A673 (cell line): ENCODE results near the gene ACLY. TPM values are rescaled to one million over a fixed set of nuclear protein-coding genes. Genes with fewer than 3 reads are reported as not detected.
"Not testable (repeated sequence)": the region's sequence is repeated elsewhere in the genome, so short reads cannot be mapped to it uniquely, and the experiment has no call there.

ENCODE experiments used
- BruUV-seq: library from RNA; stranded (reverse); fragments of 400-500 nt; replicated peaks from 2 replicates; lab custom pipeline; 2021; lab: Mats Ljungman, UMichigan
- CTCF ChIA-PET: fragments of 300-600 bp; sonication (Branson Sonifier 250); formaldehyde crosslinking; loops from one replicate; lab custom pipeline; 2022; ENCODE audit warnings: antibody characterized with exemption; lab: Charles Lee
- POLR2A ChIA-PET: fragments of 300-600 bp; sonication (Branson Sonifier 250); formaldehyde crosslinking; loops from one replicate; lab custom pipeline; 2022; ENCODE audit warnings: antibody characterized with exemption; ENCODE audit not compliant: low non-redundant PET; lab: Charles Lee
- DNase-seq: peaks from one replicate; pipeline ENCODE4 v3.0.0-alpha.2; 2015; ENCODE audit warnings: low spot score
- H3K27ac ChIP-seq: fragments of 200-600 bp; sonication (generic); 2 replicates; pipeline ENCODE4 v1.5.1; 2016; ENCODE audit warnings: mixed run types, low read depth, mild to moderate bottlenecking, mixed read lengths, antibody characterized with exemption, low read length; ENCODE audit not compliant: poor library complexity, severe bottlenecking
- H3K27me3 ChIP-seq: fragments of 200-600 bp; sonication (generic); replicated peaks from 2 replicates; pipeline ENCODE4 v1.6.1; 2017; ENCODE audit warnings: mixed run types, low read depth, mild to moderate bottlenecking, mixed read lengths, antibody characterized with exemption, low read length; ENCODE audit not compliant: insufficient read depth, poor library complexity
- H3K36me3 ChIP-seq: fragments of 200-600 bp; sonication (generic); 2 replicates; pipeline ENCODE4 v1.6.1; 2016; ENCODE audit warnings: mixed run types, mild to moderate bottlenecking, mixed read lengths, antibody characterized with exemption, low read length; ENCODE audit not compliant: insufficient read depth, poor library complexity, severe bottlenecking
- H3K4me1 ChIP-seq: fragments of 200-600 bp; sonication (generic); 2 replicates; pipeline ENCODE4 v1.6.1; 2017; ENCODE audit warnings: mixed run types, mild to moderate bottlenecking, mixed read lengths, antibody characterized with exemption, low read length; ENCODE audit not compliant: insufficient read depth, poor library complexity, severe bottlenecking
- H3K4me3 ChIP-seq: fragments of 200-600 bp; sonication (generic); 2 replicates; pipeline ENCODE4 v1.5.1; 2016; ENCODE audit warnings: low read depth, mixed run types, mild to moderate bottlenecking, mixed read lengths, low read length; ENCODE audit not compliant: poor library complexity, severe bottlenecking
- H3K9me3 ChIP-seq: fragments of 200-600 bp; sonication (generic); 2 replicates; pipeline ENCODE4 v1.6.1; 2016; ENCODE audit warnings: mixed run types, low read depth, mild to moderate bottlenecking, mixed read lengths, antibody characterized with exemption, low read length; ENCODE audit not compliant: poor library complexity, severe bottlenecking
- EZH2 ChIP-seq: fragments of 200-600 bp; sonication (generic); IDR thresholded peaks from 2 replicates; pipeline ENCODE4 v1.6.1; 2017; ENCODE audit warnings: borderline replicate concordance, low read depth, mild to moderate bottlenecking, mixed read lengths, antibody characterized with exemption, low read length; ENCODE audit not compliant: poor library complexity, severe bottlenecking
- intact Hi-C: fragments of 100-400 bp; cut with micrococcal nuclease; formaldehyde crosslinking; loops from one replicate; pipeline ENCODE4 v1.10.0; 2022; ENCODE audit not compliant: unreplicated experiment
- total RNA-seq: library from RNA; stranded (reverse); gene quantifications from 2 replicates; pipeline ENCODE4 v1.2.3, GENCODE V29; 2021
- TF ChIP-seq, protein P1 (sequence below): fragments of 300-800, 200-600 bp; sonication (generic); conservative IDR thresholded peaks from 2 replicates; pipeline ENCODE4 v1.5.1; 2017; ENCODE audit warnings: low read depth, mild to moderate bottlenecking, antibody characterized with exemption, low read length, moderate library complexity, mixed read lengths

The ACLY gene
- total RNA-seq, 1 experiment from 2014 or later: 175 TPM

DNA sequence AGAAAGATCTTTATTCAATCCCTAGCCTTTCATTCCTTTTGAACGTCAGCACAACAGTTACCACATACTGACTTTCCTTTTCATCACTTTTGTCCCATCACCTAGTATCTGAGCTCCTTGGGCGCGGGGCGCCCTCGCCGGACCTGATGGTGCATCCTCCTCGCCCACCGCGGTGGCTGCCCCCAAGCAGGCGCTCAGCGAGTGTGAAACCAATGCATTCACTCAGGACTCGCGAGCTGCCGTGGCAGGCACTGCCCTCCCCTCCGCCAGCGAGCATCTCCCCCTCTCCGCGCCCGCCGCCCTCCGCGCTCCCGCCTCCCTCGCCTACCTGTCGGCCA lies 54.3 kb downstream of the ACLY start:
- Histone ChIP-seq H3K27me3 (no peaks in the 10 kb centered on the region), H3K4me1 (no peaks in the 10 kb centered on the region), H3K36me3 (peaks cover 16% of the 10 kb centered on the region), H3K27ac (peak overlapping the region; percentile 83), H3K9me3 (no peaks in the 10 kb centered on the region), H3K4me3 (peak overlapping the region; percentile 80)
- no TSS peak for BruUV-seq
- CTCF ChIA-PET: no interaction called here
- no peak for DNase-seq
- POLR2A ChIA-PET: no interaction called here
- TF ChIP-seq, protein P1, sequence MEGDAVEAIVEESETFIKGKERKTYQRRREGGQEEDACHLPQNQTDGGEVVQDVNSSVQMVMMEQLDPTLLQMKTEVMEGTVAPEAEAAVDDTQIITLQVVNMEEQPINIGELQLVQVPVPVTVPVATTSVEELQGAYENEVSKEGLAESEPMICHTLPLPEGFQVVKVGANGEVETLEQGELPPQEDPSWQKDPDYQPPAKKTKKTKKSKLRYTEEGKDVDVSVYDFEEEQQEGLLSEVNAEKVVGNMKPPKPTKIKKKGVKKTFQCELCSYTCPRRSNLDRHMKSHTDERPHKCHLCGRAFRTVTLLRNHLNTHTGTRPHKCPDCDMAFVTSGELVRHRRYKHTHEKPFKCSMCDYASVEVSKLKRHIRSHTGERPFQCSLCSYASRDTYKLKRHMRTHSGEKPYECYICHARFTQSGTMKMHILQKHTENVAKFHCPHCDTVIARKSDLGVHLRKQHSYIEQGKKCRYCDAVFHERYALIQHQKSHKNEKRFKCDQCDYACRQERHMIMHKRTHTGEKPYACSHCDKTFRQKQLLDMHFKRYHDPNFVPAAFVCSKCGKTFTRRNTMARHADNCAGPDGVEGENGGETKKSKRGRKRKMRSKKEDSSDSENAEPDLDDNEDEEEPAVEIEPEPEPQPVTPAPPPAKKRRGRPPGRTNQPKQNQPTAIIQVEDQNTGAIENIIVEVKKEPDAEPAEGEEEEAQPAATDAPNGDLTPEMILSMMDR: no peak
- no peak for TF ChIP-seq EZH2
- intact Hi-C loops: no loop called here

- H3K4me3 ChIP-seq: peak overlapping the region; percentile 80
- no peaks in the 10 kb centered on the region for H3K9me3 ChIP-seq
- no peaks in the 10 kb centered on the region for H3K27me3 ChIP-seq
- DNase-seq: no peak
- intact Hi-C loops: no loop called here
- TF ChIP-seq EZH2: no peak
- TF ChIP-seq, protein P1: no peak
- BruUV-seq: no TSS peak
- H3K36me3 ChIP-seq: peaks cover 12% of the 10 kb centered on the region
- H3K27ac ChIP-seq: no peak overlapping the region
- ChIA-PET CTCF (interaction anchor here (0.5 kb wide), 1 partner anchor 50 kb away, joined by 4 read pairs; the partner anchor contains the start of gene FKBP10), POLR2A (interaction anchor here (0.6 kb wide), 1 partner anchor 24 kb away, joined by 5 read pairs; no protein-coding TSS in a partner anchor)
- no peaks in the 10 kb centered on the region for H3K4me1 ChIP-seq
These were observed 55.5 kb downstream of the ACLY start for GRCh38 chr17:41863074-41863848.

DNA sequence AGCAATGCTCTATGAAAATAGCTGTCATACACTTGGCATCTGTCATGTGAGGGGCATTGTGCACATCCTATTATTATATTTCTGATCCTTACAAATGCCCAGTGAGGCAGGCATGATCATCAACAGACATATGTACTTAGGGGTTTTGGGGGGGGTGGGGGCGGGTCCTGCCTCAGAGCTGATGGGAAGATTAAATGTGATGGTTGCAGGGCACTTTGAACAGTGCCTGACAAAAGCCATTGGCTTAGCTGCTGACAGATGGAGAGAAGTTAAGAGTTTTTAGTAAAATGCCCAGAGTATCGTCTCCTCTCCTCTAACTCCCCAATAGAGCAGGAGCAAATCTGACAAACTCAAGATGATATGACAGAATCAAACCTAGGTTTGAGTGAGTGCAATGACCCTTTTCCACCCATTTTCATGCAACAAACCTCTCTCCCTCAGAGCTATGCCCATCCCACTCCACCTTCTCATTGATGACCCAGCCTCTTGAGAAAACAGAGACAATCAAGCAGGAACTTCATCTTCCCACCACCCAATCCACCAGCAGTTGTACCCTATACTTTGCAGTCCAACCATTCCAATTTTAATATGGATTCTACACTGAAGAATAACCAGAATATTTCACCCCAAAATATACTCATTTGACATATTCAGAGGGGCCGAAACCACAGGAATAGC lies 58.4 kb downstream of the ACLY start:
- no TSS peak for BruUV-seq
- POLR2A ChIA-PET: no interaction called here
- intact Hi-C loops: no loop called here
- CTCF ChIA-PET: no interaction called here
- H3K4me1 ChIP-seq: no peaks in the 10 kb centered on the region
- no peak overlapping the region for H3K27ac ChIP-seq
- no peak overlapping the region for H3K4me3 ChIP-seq
- no peaks in the 10 kb centered on the region for H3K36me3 ChIP-seq
- no peaks in the 10 kb centered on the region for H3K9me3 ChIP-seq
- TF ChIP-seq EZH2: no peak
- TF ChIP-seq, protein P1: no peak
- no peaks in the 10 kb centered on the region for H3K27me3 ChIP-seq
- DNase-seq: no peak

GRCh38 chr17:41851382-41851781 lies 67.4 kb downstream of the ACLY start:
- not testable (repeated sequence) for H3K27ac ChIP-seq, BruUV-seq

More at GRCh38 chr17:41851382-41851781, 67.4 kb downstream of the ACLY start:
- POLR2A ChIA-PET, H3K27me3 ChIP-seq, DNase-seq, intact Hi-C loops, H3K4me1 ChIP-seq, H3K36me3 ChIP-seq, H3K4me3 ChIP-seq, H3K9me3 ChIP-seq, CTCF ChIA-PET: not testable (repeated sequence)
